ENCODE measurements around the gene FHIT.

GRCh38 chr3:59970376-59970775, 1280.9 kb downstream of the FHIT start:
- no peak for TF ChIP-seq POLR2A (IDR thresholded peaks at IDR 0.05; ENCODE audit: low read length)
- TF ChIP-seq GATA1 (IDR thresholded peaks at IDR 0.05; ENCODE audit: low read depth, low read length), result no peak

Measured in erythroblast (primary cell).